ENCODE data around the gene EPS15.

- TF ChIP-seq POLR2A (IDR thresholded peaks at IDR 0.05; ENCODE audit: low read depth) (no peak), POLR2AphosphoS5 (IDR thresholded peaks at IDR 0.05) (no peak)
Observed at GRCh38 chr1:51444534-51445192, 74.4 kb downstream of the EPS15 start.
